Stimulated activated CD4-positive, alpha-beta T cell treated with anti-CD3 and anti-CD28 coated beads, TNF-alpha, amount 100 ng/mL, for 1 hour (primary cell): ENCODE data around the gene NEMP2.
"Not testable (repeated sequence)": the region's sequence is repeated elsewhere in the genome, so short reads cannot be mapped to it uniquely, and the experiment has no call there.

Experiments used
- DNase-seq, 3 donors: peaks; one replicate each; pipeline ENCODE4 v3.0.0-alpha.2; 2020; ENCODE audit warnings: low read depth in 3 of 3, low spot score in 1 of 3

The NEMP2 gene

GRCh38 chr2:190494600-190495227 is 39.8 kb downstream of the NEMP2 start:
- DNase-seq: not testable (repeated sequence)

DNA sequence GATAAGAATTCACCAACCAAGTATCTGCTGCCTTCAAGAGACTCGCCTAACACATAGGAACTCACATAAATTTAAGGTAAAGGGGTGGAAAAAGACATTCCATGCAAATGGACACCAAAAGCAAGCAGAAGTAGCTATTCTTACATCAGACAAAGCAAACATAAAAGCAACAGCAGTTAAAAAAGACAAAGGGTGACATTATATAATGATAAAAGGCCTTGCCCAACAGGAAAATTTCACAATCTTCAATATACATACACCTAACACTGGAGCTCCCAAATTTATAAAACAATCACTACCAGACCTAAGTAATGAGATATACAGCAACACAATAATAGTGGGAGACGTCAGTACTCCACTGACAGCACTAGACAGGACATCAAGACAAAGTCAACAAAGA is 41.4 kb downstream of the NEMP2 start:
- no peak for DNase-seq

GRCh38 chr2:190490502-190490901 is 44.0 kb downstream of the NEMP2 start:
- no peak for DNase-seq

DNA sequence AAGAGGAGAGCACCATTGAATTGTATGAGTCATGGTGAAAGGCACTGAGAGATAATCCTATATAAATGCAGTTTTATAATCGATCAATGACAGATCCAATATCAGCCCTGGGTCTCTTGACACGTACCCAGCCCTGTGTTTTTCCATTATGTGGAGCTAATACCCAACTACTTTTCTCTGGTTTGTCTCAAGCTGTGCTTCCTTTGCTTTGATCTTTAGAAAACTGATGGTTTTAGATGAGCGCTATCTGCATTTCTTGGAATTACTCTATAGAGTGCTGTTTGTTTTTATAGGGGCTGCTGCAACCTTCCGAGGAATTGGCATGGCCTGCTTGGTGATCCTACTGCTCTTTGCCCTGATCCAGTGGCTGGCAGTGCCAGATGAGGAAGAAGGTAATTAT is 45.0 kb downstream of the NEMP2 start:
- DNase-seq: no peak

- DNase-seq: no peak
Observed at GRCh38 chr2:190488516-190489233, 45.8 kb downstream of the NEMP2 start.

- DNase-seq: no peak
Observed at GRCh38 chr2:190486037-190486623, 48.4 kb downstream of the NEMP2 start.

GRCh38 chr2:190482451-190482850 is 52.1 kb downstream of the NEMP2 start:
- DNase-seq: no peak

DNA sequence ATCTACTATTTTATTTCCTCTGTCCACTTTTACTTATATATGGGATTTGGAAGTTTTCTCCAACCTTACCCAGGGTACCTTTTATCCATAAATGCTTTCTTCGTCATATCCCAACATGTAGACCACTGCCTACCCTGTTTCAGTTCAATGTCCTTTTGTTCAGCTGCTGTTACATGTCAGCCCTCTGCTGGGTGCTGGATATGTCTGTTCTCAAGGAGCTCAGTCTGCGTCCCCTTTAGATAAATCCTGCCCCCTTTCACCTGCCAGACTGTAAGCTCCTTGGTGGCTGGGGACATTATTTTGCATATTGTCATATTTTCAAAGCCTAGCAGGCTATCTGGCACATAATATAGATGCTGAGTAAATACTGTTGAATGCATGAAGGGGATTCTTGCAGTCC is 53.2 kb downstream of the NEMP2 start:
- DNase-seq: no peak

GRCh38 chr2:190478572-190479195 is 55.8 kb downstream of the NEMP2 start:
- no peak for DNase-seq

- no peak for DNase-seq
Observed at GRCh38 chr2:190477661-190478454, 56.7 kb downstream of the NEMP2 start.

- DNase-seq: no peak
Observed at GRCh38 chr2:190470256-190470826, 64.2 kb downstream of the NEMP2 start.

DNA sequence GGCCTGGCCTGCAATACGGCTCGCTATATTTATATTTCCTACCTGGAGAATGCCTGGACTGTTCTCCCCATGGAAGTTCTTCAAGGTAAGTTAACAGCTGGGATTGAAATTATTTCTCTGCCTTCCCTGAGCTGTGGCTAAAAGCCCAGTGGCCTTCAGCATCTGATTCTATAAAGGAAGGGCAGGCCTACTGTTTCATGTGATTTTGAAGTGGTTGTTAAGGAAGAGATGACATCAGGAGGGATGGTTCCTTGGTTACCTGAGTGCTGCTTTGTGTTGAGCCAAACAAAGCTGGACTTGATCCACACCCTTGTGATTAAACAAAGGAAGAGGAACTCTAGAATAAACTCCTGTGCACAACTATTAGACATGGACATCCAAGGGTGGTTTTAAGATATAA is 64.8 kb downstream of the NEMP2 start:
- no peak for DNase-seq

- DNase-seq: no peak
Observed at GRCh38 chr2:190468814-190469569, 65.5 kb downstream of the NEMP2 start.

DNA sequence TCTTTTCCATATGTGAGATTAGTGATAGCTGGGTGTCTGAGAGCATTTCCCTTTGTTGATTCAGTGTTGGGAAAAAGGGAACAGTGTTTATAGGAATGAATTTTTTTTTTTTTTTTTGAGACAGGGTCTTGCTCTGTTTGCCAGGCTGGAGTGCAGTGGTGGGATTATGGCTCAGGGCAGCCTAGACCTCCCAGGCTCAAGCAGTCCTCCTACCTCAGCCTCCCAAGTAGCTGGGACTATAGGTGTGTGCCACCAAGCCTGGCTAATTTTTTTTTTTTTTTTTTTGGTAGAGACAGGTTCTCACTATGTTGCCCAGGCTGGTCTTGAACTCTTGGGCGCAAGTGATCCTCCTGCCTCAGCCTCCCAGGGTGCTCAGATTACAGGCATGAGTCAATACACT is 66.2 kb downstream of the NEMP2 start:
- not testable (repeated sequence) for DNase-seq

DNA sequence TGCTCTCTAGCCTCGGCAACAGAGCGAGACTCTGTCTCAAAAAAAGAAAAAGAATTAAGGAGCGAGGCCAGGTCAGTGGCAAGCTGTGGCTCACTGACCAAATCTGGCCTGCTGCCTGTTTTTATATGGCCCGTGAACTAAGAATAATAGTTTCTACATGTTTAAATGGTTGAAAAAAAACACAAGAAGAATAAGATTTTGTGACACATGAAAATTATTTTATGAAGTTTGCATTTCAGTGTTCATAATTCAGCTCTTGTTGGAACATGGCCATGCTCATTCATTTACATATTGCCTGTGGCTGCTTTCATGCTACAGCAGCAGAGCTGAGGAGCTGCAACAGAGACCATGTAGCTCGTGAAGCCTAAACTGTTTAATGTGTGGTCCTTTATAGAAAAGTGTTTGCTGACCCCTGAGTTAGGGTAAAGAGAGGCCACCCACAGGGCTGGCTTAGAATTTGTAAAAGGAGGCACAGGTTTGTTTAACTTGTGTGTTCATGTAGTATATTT is 66.9 kb downstream of the NEMP2 start:
- no peak for DNase-seq

GRCh38 chr2:190466819-190467446 is 67.6 kb downstream of the NEMP2 start:
- DNase-seq: no peak

GRCh38 chr2:190465060-190465459 is 69.5 kb downstream of the NEMP2 start:
- DNase-seq: no peak

GRCh38 chr2:190462611-190463010 is 71.9 kb downstream of the NEMP2 start:
- DNase-seq: no peak

- no peak for DNase-seq
Observed at GRCh38 chr2:190462181-190462580, 72.3 kb downstream of the NEMP2 start.

GRCh38 chr2:190460487-190460886 is 74.0 kb downstream of the NEMP2 start:
- DNase-seq: no peak
